PC-9 (cell line): ENCODE data around the gene RPL31.

Experiments used
- CTCF ChIP-seq: fragments of 200-600 bp; sonication (generic); conservative IDR thresholded peaks from 2 replicates; pipeline ENCODE4 v1.6.1; 2017; ENCODE audit warnings: mixed run types, antibody characterized with exemption, mild to moderate bottlenecking, moderate library complexity
- EZH2 ChIP-seq: fragments of 200-600 bp; sonication (generic); IDR thresholded peaks from 2 replicates; pipeline ENCODE4 v1.8.0; 2017; ENCODE audit warnings: antibody characterized with exemption, low read depth

GRCh38 chr2:100964681-100965169 lies 37.4 kb upstream of the RPL31 start:
- TF ChIP-seq CTCF (no peak), EZH2 (no peak)
